Body of pancreas (tissue), 4 donors: ENCODE results near the gene MYBBP1A. TPM values are rescaled to one million over a fixed set of nuclear protein-coding genes. Genes with fewer than 3 reads are reported as not detected.

Experiments used
- ATAC-seq: fragments of 150-250 bp; one replicate; pipeline ENCODE4 v1.9.1; 2016
- DNase-seq, 4 donors: peaks; one replicate each; pipeline ENCODE4 v3.0.0-alpha.2; 2019
- H3K27ac ChIP-seq, 4 donors: fragments of 200-600 bp; sonication (generic); 1 replicate in 3 of 4; 2 replicates in 1 of 4; pipeline versions ENCODE4 v1.5.1 to v1.6.1; 2016 to 2019; ENCODE audit warnings: mild to moderate bottlenecking in 1 of 4, mixed read lengths in 1 of 4, moderate library complexity in 1 of 4
- H3K27me3 ChIP-seq, 2 donors: fragments of 200-600 bp; sonication (generic); one replicate each; pipeline ENCODE4 v1.6.0; 2016; ENCODE audit warnings: mild to moderate bottlenecking in 1 of 2
- H3K36me3 ChIP-seq, 2 donors: fragments of 200-600 bp; sonication (generic); replicated peaks in 1 of 2; 2 replicates each; pipeline ENCODE4 v1.5.1; 2016; ENCODE audit warnings: low read depth in 2 of 2; ENCODE audit not compliant: insufficient read depth in 1 of 2
- H3K4me1 ChIP-seq: fragments of 200-600 bp; sonication (generic); one replicate; pipeline ENCODE4 v1.6.0; 2016
- H3K4me3 ChIP-seq, 2 donors: fragments of 200-600 bp; sonication (generic); 1 replicate in 1 of 2; 2 replicates in 1 of 2; pipeline ENCODE4 v1.5.1; 2016 to 2019
- H3K9me3 ChIP-seq, 3 donors: fragments of 200-600 bp; sonication (generic); 1 replicate in 2 of 3; 2 replicates in 1 of 3; pipeline ENCODE4 v1.5.1; 2016
- POLR2A ChIP-seq, 3 donors: fragments of 450-650 bp; IDR thresholded peaks; one replicate each; pipeline ENCODE4 v1.6.1; 2016; ENCODE audit warnings: antibody characterized with exemption in 3 of 3, mild to moderate bottlenecking in 2 of 3
- WGBS, 2 donors: methylation state at CpG; one replicate each; pipeline ENCODE4 v1.1.5; 2017; 5-methylcytosine and 5-hydroxymethylcytosine counted together
- intact Hi-C: fragments of 100-400 bp; cut with DNase I; formaldehyde crosslinking; loops from one replicate; pipeline ENCODE4 v1.15.1; 2023
- total RNA-seq, 2 donors: library from RNA; depleted of rRNA; stranded (reverse); fragments of >200 nt; gene quantifications; one replicate each; pipeline ENCODE4 v1.1.0, GENCODE V29; 2016
- TF ChIP-seq, protein P1 (sequence below), 7 experiments: fragments of 450-650 bp in 4 of 7; fragments of 200-600 bp in 3 of 7; sonication (generic) in 3 of 7; IDR thresholded peaks; one replicate each; pipeline ENCODE4 v1.5.1; 2016 to 2019; ENCODE audit warnings: antibody characterized with exemption in 7 of 7

MYBBP1A gene
- total RNA-seq, 2 donors from 2014 or later = 37.9 to 105 TPM

DNA sequence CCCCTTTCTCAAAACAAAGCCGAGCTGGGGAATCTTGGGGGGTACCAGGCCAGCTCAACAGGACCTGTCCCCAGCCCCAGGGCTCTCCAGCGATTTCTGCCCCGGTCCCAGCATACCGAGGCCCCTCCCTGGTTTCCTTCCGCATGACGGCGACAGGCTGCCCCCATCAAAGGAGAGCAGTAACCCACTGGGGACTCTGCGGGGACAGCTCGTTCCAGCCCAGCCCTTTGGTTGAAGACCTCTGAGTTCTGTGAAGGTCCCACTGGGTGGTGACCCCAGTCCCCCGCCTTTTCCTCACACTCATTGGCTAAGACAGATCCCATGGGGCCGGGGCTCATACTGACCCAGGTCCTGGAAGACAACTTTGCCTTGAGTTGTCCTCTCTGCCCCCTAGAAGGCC, 33.2 kb upstream of the MYBBP1A start:
- peaks cover 16% of the 10 kb centered on the region for H3K4me1 ChIP-seq
- no peak for TF ChIP-seq POLR2A (IDR thresholded peaks at IDR 0.05)
- TF ChIP-seq, protein P1, sequence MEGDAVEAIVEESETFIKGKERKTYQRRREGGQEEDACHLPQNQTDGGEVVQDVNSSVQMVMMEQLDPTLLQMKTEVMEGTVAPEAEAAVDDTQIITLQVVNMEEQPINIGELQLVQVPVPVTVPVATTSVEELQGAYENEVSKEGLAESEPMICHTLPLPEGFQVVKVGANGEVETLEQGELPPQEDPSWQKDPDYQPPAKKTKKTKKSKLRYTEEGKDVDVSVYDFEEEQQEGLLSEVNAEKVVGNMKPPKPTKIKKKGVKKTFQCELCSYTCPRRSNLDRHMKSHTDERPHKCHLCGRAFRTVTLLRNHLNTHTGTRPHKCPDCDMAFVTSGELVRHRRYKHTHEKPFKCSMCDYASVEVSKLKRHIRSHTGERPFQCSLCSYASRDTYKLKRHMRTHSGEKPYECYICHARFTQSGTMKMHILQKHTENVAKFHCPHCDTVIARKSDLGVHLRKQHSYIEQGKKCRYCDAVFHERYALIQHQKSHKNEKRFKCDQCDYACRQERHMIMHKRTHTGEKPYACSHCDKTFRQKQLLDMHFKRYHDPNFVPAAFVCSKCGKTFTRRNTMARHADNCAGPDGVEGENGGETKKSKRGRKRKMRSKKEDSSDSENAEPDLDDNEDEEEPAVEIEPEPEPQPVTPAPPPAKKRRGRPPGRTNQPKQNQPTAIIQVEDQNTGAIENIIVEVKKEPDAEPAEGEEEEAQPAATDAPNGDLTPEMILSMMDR (IDR thresholded peaks at IDR 0.05) = no peak
- no peak for DNase-seq
- H3K27ac ChIP-seq = no peak overlapping the region
- no peak for ATAC-seq
- H3K27me3 ChIP-seq = peaks cover 0 to 16% of the 10 kb centered on the region in 2 donors
- no peaks in the 10 kb centered on the region for H3K36me3 ChIP-seq
- 80 to 81% methylated on average over 11 of the region's 11 CpGs for WGBS, 2 donors
- no peaks in the 10 kb centered on the region for H3K9me3 ChIP-seq
- intact Hi-C loops = no loop called here
- H3K4me3 ChIP-seq = no peak overlapping the region

DNA sequence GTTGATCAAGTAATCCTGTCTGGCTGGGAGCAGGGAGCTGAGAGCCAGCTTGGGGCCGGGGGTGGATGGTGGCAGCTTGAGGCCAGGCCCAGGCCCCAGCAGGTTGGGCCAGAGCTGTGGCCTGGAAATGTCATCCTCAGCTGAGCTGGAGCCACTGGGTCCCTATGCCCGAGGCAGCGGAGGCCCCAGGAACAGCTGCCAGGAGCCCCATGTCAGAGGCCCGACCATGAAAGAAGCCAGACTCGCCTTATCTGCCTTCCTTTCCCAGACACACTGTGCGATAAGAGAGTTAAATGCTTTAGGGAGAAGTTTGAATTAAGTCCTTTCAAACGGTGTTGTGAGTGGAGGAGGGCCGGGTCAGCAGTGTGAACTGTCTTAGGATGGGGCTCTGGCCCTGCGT, 32.6 kb upstream of the MYBBP1A start:
- TF ChIP-seq, protein P1 (IDR thresholded peaks at IDR 0.05) = no peak
- no peak for DNase-seq
- peaks cover 0 to 21% of the 10 kb centered on the region in 2 donors for H3K27me3 ChIP-seq
- no peaks in the 10 kb centered on the region for H3K36me3 ChIP-seq
- no peaks in the 10 kb centered on the region for H3K9me3 ChIP-seq
- H3K4me3 ChIP-seq = no peak overlapping the region
- ATAC-seq = no peak
- no peak overlapping the region for H3K27ac ChIP-seq
- intact Hi-C loops = no loop called here
- WGBS, 2 donors = 52 to 69% methylated on average over 9 of the region's 9 CpGs
- H3K4me1 ChIP-seq = peaks cover 16% of the 10 kb centered on the region

DNA sequence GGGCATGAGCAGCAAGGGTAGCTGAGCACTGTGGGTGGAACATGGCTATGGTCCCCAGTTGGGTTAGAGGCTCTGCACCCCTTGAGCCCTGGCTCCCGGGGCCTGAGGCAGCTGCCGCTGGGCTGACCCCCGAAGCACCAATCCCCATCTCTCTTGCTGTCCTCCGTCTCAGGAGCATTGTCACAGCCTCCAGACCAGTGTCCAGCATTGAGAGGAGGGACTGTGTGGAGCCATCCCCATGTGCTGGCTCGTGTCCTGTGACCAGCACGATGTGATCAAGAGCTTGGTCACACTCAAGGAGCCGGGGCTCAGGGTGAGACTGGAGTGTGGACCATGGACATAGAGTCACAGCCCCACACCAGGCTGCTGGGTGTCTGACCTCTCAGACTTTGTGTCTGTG, 32.0 kb upstream of the MYBBP1A start:
- no peak overlapping the region for H3K4me3 ChIP-seq
- intact Hi-C loops = no loop called here
- peaks cover 0 to 24% of the 10 kb centered on the region in 2 donors for H3K27me3 ChIP-seq
- no peak for DNase-seq
- 89 to 100% methylated on average over 1 to 7 of the region's 7 CpGs for WGBS, 2 donors
- TF ChIP-seq, protein P1 (IDR thresholded peaks at IDR 0.05) = no peak
- no peak for TF ChIP-seq POLR2A (IDR thresholded peaks at IDR 0.05)
- ATAC-seq = no peak
- no peak overlapping the region for H3K27ac ChIP-seq
- no peaks in the 10 kb centered on the region for H3K36me3 ChIP-seq
- H3K4me1 ChIP-seq = peaks cover 16% of the 10 kb centered on the region
- H3K9me3 ChIP-seq = no peaks in the 10 kb centered on the region

DNA sequence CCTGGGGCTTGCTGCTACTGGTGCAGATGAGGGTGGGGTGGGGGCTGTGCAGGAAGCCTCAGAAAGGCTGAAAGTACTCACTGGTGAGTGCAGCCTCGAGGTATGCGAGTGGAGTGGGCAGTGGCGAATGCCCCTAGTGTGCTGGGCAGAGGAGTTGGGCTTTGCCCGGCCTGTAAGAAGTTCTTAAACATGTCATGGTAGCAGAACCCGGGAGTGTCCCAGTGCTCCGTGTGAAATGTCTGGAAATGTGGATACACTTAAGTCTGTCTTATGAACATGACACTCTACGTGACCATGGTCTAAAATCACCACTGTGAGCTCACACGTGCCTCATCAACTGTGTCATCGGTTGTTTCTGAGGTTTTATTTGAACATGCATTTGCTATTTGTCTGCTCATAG, 30.9 kb upstream of the MYBBP1A start:
- no peak for TF ChIP-seq POLR2A (IDR thresholded peaks at IDR 0.05)
- TF ChIP-seq, protein P1 (IDR thresholded peaks at IDR 0.05) = no peak
- Histone ChIP-seq H3K4me1 (peaks cover 16% of the 10 kb centered on the region), H3K4me3 (no peak overlapping the region), H3K36me3 (no peaks in the 10 kb centered on the region), H3K27ac (no peak overlapping the region), H3K27me3 (peaks cover 0 to 24% of the 10 kb centered on the region in 2 donors), H3K9me3 (no peaks in the 10 kb centered on the region)
- WGBS, 2 donors = 72 to 79% methylated on average over 9 of the region's 9 CpGs
- intact Hi-C loops = no loop called here
- ATAC-seq (no peak), DNase-seq (no peak)

DNA sequence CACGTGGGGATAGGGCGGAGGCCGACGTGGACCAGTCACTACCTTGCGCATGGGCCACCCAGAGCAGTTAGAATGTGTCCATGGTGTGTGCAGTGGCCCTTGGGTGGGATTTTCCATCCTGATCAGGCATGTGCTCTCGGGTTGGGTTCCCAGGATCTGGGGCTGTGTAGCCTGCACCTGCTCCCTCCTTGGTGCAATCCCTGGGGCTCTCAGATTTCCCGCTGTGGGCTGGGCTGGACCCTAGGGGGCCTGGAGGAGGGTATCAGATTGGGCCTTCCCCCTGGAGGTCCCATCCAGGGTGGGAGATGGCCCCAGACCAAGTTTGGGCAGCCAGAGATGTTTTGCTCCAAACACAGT, 30.4 kb upstream of the MYBBP1A start:
- WGBS, 2 donors = 40 to 78% methylated on average over 1 to 7 of the region's 7 CpGs
- intact Hi-C loops = no loop called here
- Histone ChIP-seq H3K36me3 (no peaks in the 10 kb centered on the region), H3K4me1 (peaks cover 16% of the 10 kb centered on the region), H3K27ac (no peak overlapping the region), H3K27me3 (peaks cover 0 to 24% of the 10 kb centered on the region in 2 donors), H3K9me3 (no peaks in the 10 kb centered on the region), H3K4me3 (no peak overlapping the region)
- ATAC-seq (no peak), DNase-seq (no peak)
- TF ChIP-seq, protein P1 (IDR thresholded peaks at IDR 0.05) = no peak
- no peak for TF ChIP-seq POLR2A (IDR thresholded peaks at IDR 0.05)
